ENCODE data around the gene SLC12A6. TPM values are rescaled to one million over a fixed set of nuclear protein-coding genes. Genes with fewer than 3 reads are reported as not detected.
"Not testable (repeated sequence)": the region's sequence is repeated elsewhere in the genome, so short reads cannot be mapped to it uniquely, and the experiment has no call there.

SLC12A6 gene
- polyA plus RNA-seq, 1 donor from 2014 or later = 7.3 TPM

- H3K79me2 ChIP-seq (replicated peaks; ENCODE audit: insufficient read depth, low read length); H3K9ac ChIP-seq (ENCODE audit: low read length); H3F3A ChIP-seq (ENCODE audit: insufficient read depth, low read length, poor library complexity, severe bottlenecking); H3K27me3 ChIP-seq (ENCODE audit: insufficient read depth, low read depth, low read length); H3K4me3 ChIP-seq (ENCODE audit: low read length); H3K9me3 ChIP-seq (ENCODE audit: low read length); H3K9me2 ChIP-seq (ENCODE audit: insufficient read depth, low read length); H2AFZ ChIP-seq (ENCODE audit: low read depth, low read length); H3K36me3 ChIP-seq (ENCODE audit: insufficient read depth, low read length); H3K4me2 ChIP-seq (ENCODE audit: low read length); H4K20me1 ChIP-seq (ENCODE audit: insufficient read depth); H3K27ac ChIP-seq (ENCODE audit: low read length): not testable (repeated sequence)
Measured at GRCh38 chr15:34352996-34353395, 15.4 kb upstream of the SLC12A6 start.

- no peak overlapping the region for H3K4me2 ChIP-seq (ENCODE audit: low read length)
- no peaks in the 10 kb centered on the region for H3K27me3 ChIP-seq (ENCODE audit: insufficient read depth, low read depth, low read length)
- H4K20me1 ChIP-seq (ENCODE audit: insufficient read depth) = no peaks in the 10 kb centered on the region
- H3K79me2 ChIP-seq (replicated peaks; ENCODE audit: insufficient read depth, low read length) = no peaks in the 10 kb centered on the region
- no peak overlapping the region for H2AFZ ChIP-seq (ENCODE audit: low read depth, low read length)
- H3K9me2 ChIP-seq (ENCODE audit: insufficient read depth, low read length) = no peaks in the 10 kb centered on the region
- no peak for TF ChIP-seq POLR2AphosphoS5 (IDR thresholded peaks at IDR 0.05)
- no peak for TF ChIP-seq EZH2 (IDR thresholded peaks at IDR 0.05; ENCODE audit: borderline replicate concordance, insufficient read depth, low read length, poor library complexity, severe bottlenecking)
- no peak for TF ChIP-seq TAF1 (IDR thresholded peaks at IDR 0.05; ENCODE audit: low read depth)
- no peak for TF ChIP-seq REST (IDR thresholded peaks at IDR 0.05; ENCODE audit: borderline replicate concordance)
- TF ChIP-seq RAD21 (conservative IDR thresholded peaks at IDR 0.05) = no peak
- no peak for TF ChIP-seq SMC3 (conservative IDR thresholded peaks at IDR 0.05; ENCODE audit: poor library complexity)
- TF ChIP-seq MXI1 (conservative IDR thresholded peaks at IDR 0.05; ENCODE audit: poor library complexity, severe bottlenecking) = no peak
- TF ChIP-seq CTCF (IDR thresholded peaks at IDR 0.05; ENCODE audit: poor library complexity, severe bottlenecking) = no peak
- no peak for TF ChIP-seq EP300 (conservative IDR thresholded peaks at IDR 0.05; ENCODE audit: poor library complexity, severe bottlenecking)
- no peaks in the 10 kb centered on the region for H3F3A ChIP-seq (ENCODE audit: insufficient read depth, low read length, poor library complexity, severe bottlenecking)
- H3K27ac ChIP-seq (ENCODE audit: low read length) = no peak overlapping the region
- no peak overlapping the region for H3K4me3 ChIP-seq (ENCODE audit: low read length)
- no peaks in the 10 kb centered on the region for H3K9me3 ChIP-seq (ENCODE audit: low read length)
- no peaks in the 10 kb centered on the region for H3K36me3 ChIP-seq (ENCODE audit: insufficient read depth, low read length)
- no peak overlapping the region for H3K9ac ChIP-seq (ENCODE audit: low read length)
Measured at GRCh38 chr15:34349769-34350168, 12.2 kb upstream of the SLC12A6 start.

GRCh38 chr15:34348735-34349300, 11.2 kb upstream of the SLC12A6 start:
- H3K9me2 ChIP-seq (ENCODE audit: insufficient read depth, low read length) = no peaks in the 10 kb centered on the region
- no peaks in the 10 kb centered on the region for H3K36me3 ChIP-seq (ENCODE audit: insufficient read depth, low read length)
- no peaks in the 10 kb centered on the region for H3F3A ChIP-seq (ENCODE audit: insufficient read depth, low read length, poor library complexity, severe bottlenecking)
- no peak overlapping the region for H3K27ac ChIP-seq (ENCODE audit: low read length)
- H3K4me2 ChIP-seq (ENCODE audit: low read length) = no peak overlapping the region
- H3K79me2 ChIP-seq (replicated peaks; ENCODE audit: insufficient read depth, low read length) = no peaks in the 10 kb centered on the region
- no peaks in the 10 kb centered on the region for H3K27me3 ChIP-seq (ENCODE audit: insufficient read depth, low read depth, low read length)
- H3K9me3 ChIP-seq (ENCODE audit: low read length) = no peaks in the 10 kb centered on the region
- no peak overlapping the region for H3K9ac ChIP-seq (ENCODE audit: low read length)
- no peaks in the 10 kb centered on the region for H4K20me1 ChIP-seq (ENCODE audit: insufficient read depth)
- H3K4me3 ChIP-seq (ENCODE audit: low read length) = no peak overlapping the region
- H2AFZ ChIP-seq (ENCODE audit: low read depth, low read length) = no peak overlapping the region
- no peak for TF ChIP-seq EZH2 (IDR thresholded peaks at IDR 0.05; ENCODE audit: borderline replicate concordance, insufficient read depth, low read length, poor library complexity, severe bottlenecking)
- TF ChIP-seq SMC3 (conservative IDR thresholded peaks at IDR 0.05; ENCODE audit: poor library complexity) = no peak
- TF ChIP-seq EP300 (conservative IDR thresholded peaks at IDR 0.05; ENCODE audit: poor library complexity, severe bottlenecking) = no peak
- no peak for TF ChIP-seq CTCF (IDR thresholded peaks at IDR 0.05; ENCODE audit: poor library complexity, severe bottlenecking)
- TF ChIP-seq MXI1 (conservative IDR thresholded peaks at IDR 0.05; ENCODE audit: poor library complexity, severe bottlenecking) = no peak
- no peak for TF ChIP-seq REST (IDR thresholded peaks at IDR 0.05; ENCODE audit: borderline replicate concordance)
- TF ChIP-seq TAF1 (IDR thresholded peaks at IDR 0.05; ENCODE audit: low read depth) = no peak
- no peak for TF ChIP-seq RAD21 (conservative IDR thresholded peaks at IDR 0.05)

Data from neural cell (in vitro differentiated cells).